DLD1 (cell line): Measurements from ENCODE around the gene MUC5B.

Experiments used
- in situ Hi-C: cut with HindIII; loops from 2 replicates; pipeline ENCODE4 v1.10.0; 2017; ENCODE audit warnings: low sequenced_read_pairs

Gene MUC5B

GRCh38 chr11:1218788-1219445 is 3.9 kb upstream of the MUC5B start:
- in situ Hi-C loops: loop anchor here (25.0 kb wide), 1 partner anchor 307 kb away; the partner anchor contains the start of gene CHID1

GRCh38 chr11:1219446-1219833 is 3.4 kb upstream of the MUC5B start:
- in situ Hi-C loops: loop anchor here (25.0 kb wide), 1 partner anchor 307 kb away; the partner anchor contains the start of gene CHID1

GRCh38 chr11:1219834-1220815 is 2.7 kb upstream of the MUC5B start:
- in situ Hi-C loops: loop anchor here (25.0 kb wide), 1 partner anchor 308 kb away; the partner anchor contains the start of gene CHID1

- in situ Hi-C loops: loop anchor here (25.0 kb wide), 1 partner anchor 309 kb away; the partner anchor contains the start of gene CHID1
These were observed 1.7 kb upstream of the MUC5B start for GRCh38 chr11:1220941-1221721.

GRCh38 chr11:1221848-1222311 is 986 bp upstream of the MUC5B start:
- in situ Hi-C loops: loop anchor here (25.0 kb wide), 1 partner anchor 310 kb away; the partner anchor contains the start of gene CHID1

- in situ Hi-C loops: loop anchor here (25.0 kb wide), 1 partner anchor 311 kb away; the partner anchor contains the start of gene CHID1
These were observed 662 bp downstream of the MUC5B start for GRCh38 chr11:1223346-1224110.

GRCh38 chr11:1224111-1224490 is 1.2 kb downstream of the MUC5B start:
- in situ Hi-C loops: loop anchor here (25.0 kb wide), 1 partner anchor 312 kb away; the partner anchor contains the start of gene CHID1

GRCh38 chr11:1224491-1225385 is 1.9 kb downstream of the MUC5B start:
- in situ Hi-C loops: loop anchor here (25.0 kb wide), 2 partner anchors 87 to 312 kb away; partner anchors contain the start of gene CHID1

GRCh38 chr11:1225386-1226225 is 2.7 kb downstream of the MUC5B start:
- in situ Hi-C loops: loop anchor here (25.0 kb wide), 1 partner anchor 88 kb away; no protein-coding TSS in a partner anchor

- in situ Hi-C loops: loop anchor here (25.0 kb wide), 1 partner anchor 89 kb away; no protein-coding TSS in a partner anchor
These were observed 3.5 kb downstream of the MUC5B start for GRCh38 chr11:1226226-1226985.

- in situ Hi-C loops: loop anchor here (25.0 kb wide), 1 partner anchor 90 kb away; no protein-coding TSS in a partner anchor
These were observed 4.2 kb downstream of the MUC5B start for GRCh38 chr11:1226986-1227550.

GRCh38 chr11:1227551-1228100 is 4.8 kb downstream of the MUC5B start:
- in situ Hi-C loops: loop anchor here (25.0 kb wide), 1 partner anchor 90 kb away; no protein-coding TSS in a partner anchor

GRCh38 chr11:1228101-1228821 is 5.4 kb downstream of the MUC5B start:
- in situ Hi-C loops: loop anchor here (25.0 kb wide), 1 partner anchor 91 kb away; no protein-coding TSS in a partner anchor

GRCh38 chr11:1228921-1229451 is 6.1 kb downstream of the MUC5B start:
- in situ Hi-C loops: loop anchor here (25.0 kb wide), 1 partner anchor 92 kb away; no protein-coding TSS in a partner anchor
